Heart left ventricle (tissue), 13 donors: ENCODE results near the gene TBC1D20.
A peak's percentile ranks its signal among the peaks of the same experiment; 100 is the strongest.

Experiments used
- CTCF ChIP-seq, 12 donors: fragments of 200-600 bp; sonication (generic) in 4 of 12; IDR thresholded peaks; one replicate each; pipeline versions ENCODE4 v1.5.0 to v1.8.0; 2018 to 2022; ENCODE audit warnings: antibody characterized with exemption in 12 of 12, mild to moderate bottlenecking in 5 of 12
- POLR2A ChIP-seq, 2 donors: fragments of 450-650 bp; IDR thresholded peaks; one replicate each; pipeline ENCODE4 v1.6.1; 2017; ENCODE audit warnings: antibody characterized with exemption in 2 of 2, mild to moderate bottlenecking in 2 of 2, moderate library complexity in 2 of 2
- donor health status: ischemic (EF 13 %, LVEDD 7.1; RV severe dilation, severe dysfunction).
- donor health status: DM: no; HTN: yes; CAD: no.
- donor health status: DM: no; HTN: no; CAD: no.
- donor health status: ischemic (EF 25% LVEDD 6.9; RV normal size, moderate dysfunction).
- donor health status: ischemic (EF 25% LVEDD 5.7; RV mildly dilated, moderate dysfunction).
- donor health status: ischemic (EF 35%, LVEDD 5.7; RV mildly dilated, moderate dysfunction).
- donor health status: nonischemic (EF 11% LVEDD 7.7; RV severe dilation, severe dysfunction).
- donor health status: DM: yes; HTN: yes; CAD: no.
- donor health status: PGD.
- donor health status: ischemic (EF 29% LVEDD 5.4; RV normal size, mild dysfunction).
- donor health status: nonischemic (EF 23%, LVEDD 6.1; RV moderate dilation, normal function).

GRCh38 chr20:462199-462991, at the start of gene TBC1D20:
- TF ChIP-seq CTCF (IDR thresholded peaks at IDR 0.05), result peak in 4 of 12 donors; percentile 24 to 41 (median 32)
- TF ChIP-seq POLR2A (IDR thresholded peaks at IDR 0.05), result peak; percentile 12 to 84
